CD14-positive monocyte (primary cell): ENCODE data around the gene SMYD3. TPM values are rescaled to one million over a fixed set of nuclear protein-coding genes. Genes with fewer than 3 reads are reported as not detected.

Experiments
- DNase-seq, 3 donors: peaks; one replicate each; pipeline ENCODE4 v3.0.0-alpha.2; 2011 to 2022
- H2AFZ ChIP-seq: 2 replicates; pipeline ENCODE4 v1.6.0; 2012; ENCODE audit warnings: mild to moderate bottlenecking, low read depth, low read length, inconsistent platforms; ENCODE audit not compliant: insufficient read depth, poor library complexity, severe bottlenecking
- H3K27ac ChIP-seq, 2 donors: 1 replicate in 1 of 2; 2 replicates in 1 of 2; pipeline ENCODE4 v1.5.1; 2012 to 2013; ENCODE audit warnings: low read length in 2 of 2, control low read depth in 1 of 2, inconsistent platforms in 1 of 2, low read depth in 1 of 2, mild to moderate bottlenecking in 1 of 2
- H3K27me3 ChIP-seq, 2 donors: one replicate each; pipeline versions ENCODE4 v1.6.0 to v1.6.1; 2011 to 2013; ENCODE audit warnings: low read length in 2 of 2; ENCODE audit not compliant: control insufficient read depth in 2 of 2, insufficient read depth in 2 of 2
- H3K36me3 ChIP-seq, 2 donors: replicated peaks in 1 of 2; 1 replicate in 1 of 2; 2 replicates in 1 of 2; pipeline versions ENCODE4 v1.5.1 to v1.6.1; 2012 to 2013; ENCODE audit warnings: low read length in 2 of 2, control low read depth in 1 of 2, inconsistent platforms in 1 of 2, mild to moderate bottlenecking in 1 of 2; ENCODE audit not compliant: insufficient read depth in 2 of 2, control insufficient read depth in 1 of 2
- H3K4me1 ChIP-seq, 2 donors: 1 replicate in 1 of 2; 2 replicates in 1 of 2; pipeline versions ENCODE4 v1.5.1 to v1.6.1; 2012 to 2013; ENCODE audit warnings: low read length in 2 of 2, control low read depth in 1 of 2, inconsistent platforms in 1 of 2, mild to moderate bottlenecking in 1 of 2, moderate library complexity in 1 of 2; ENCODE audit not compliant: insufficient read depth in 2 of 2, control insufficient read depth in 1 of 2
- H3K4me2 ChIP-seq: replicated peaks from 2 replicates; pipeline ENCODE3; 2012; ENCODE audit warnings: low read length, moderate library complexity, mild to moderate bottlenecking; ENCODE audit not compliant: poor library complexity, severe bottlenecking; ENCODE audit errors: extremely low read depth
- H3K4me3 ChIP-seq, 3 experiments: fragments of 200-600 bp in 1 of 3; sonication (generic) in 1 of 3; replicated peaks in 1 of 3; 1 replicate in 2 of 3; 2 replicates in 1 of 3; pipeline ENCODE4 v1.5.1; 2011 to 2013; ENCODE audit warnings: low read length in 3 of 3, mild to moderate bottlenecking in 3 of 3, control low read depth in 2 of 3, low read depth in 2 of 3, inconsistent platforms in 1 of 3, moderate library complexity in 1 of 3
- H3K79me2 ChIP-seq: 2 replicates; pipeline ENCODE4 v1.6.0; 2012; ENCODE audit warnings: mild to moderate bottlenecking, control low read depth, inconsistent platforms, low read length, moderate library complexity; ENCODE audit not compliant: insufficient read depth
- H3K9ac ChIP-seq: 2 replicates; pipeline ENCODE4 v1.6.0; 2017; ENCODE audit warnings: low read length, mild to moderate bottlenecking; ENCODE audit not compliant: insufficient read depth, poor library complexity, severe bottlenecking
- H3K9me3 ChIP-seq, 2 donors: replicated peaks in 1 of 2; 1 replicate in 1 of 2; 2 replicates in 1 of 2; pipeline versions ENCODE4 v1.5.1 to v1.6.1; 2012 to 2013; ENCODE audit warnings: low read length in 2 of 2, control low read depth in 1 of 2; ENCODE audit not compliant: control insufficient read depth in 1 of 2, insufficient read depth in 1 of 2
- H4K20me1 ChIP-seq: 2 replicates; pipeline ENCODE4 v1.6.0; 2012; ENCODE audit warnings: mild to moderate bottlenecking, low read length, control low read depth, moderate library complexity; ENCODE audit not compliant: insufficient read depth
- H3K27ac Mint-ChIP-seq, 7 donors: one replicate each; pipeline ENCODE4 v1.8.0; 2020; ENCODE audit warnings: mild to moderate bottlenecking in 7 of 7, mixed read lengths in 7 of 7, moderate library complexity in 6 of 7, inconsistent platforms in 2 of 7
- H3K27me3 Mint-ChIP-seq, 3 donors: one replicate each; pipeline ENCODE4 v1.8.0; 2021 to 2022; ENCODE audit warnings: low read depth in 3 of 3, mild to moderate bottlenecking in 3 of 3, mixed read lengths in 3 of 3, moderate library complexity in 3 of 3, inconsistent platforms in 1 of 3
- H3K36me3 Mint-ChIP-seq, 2 donors: one replicate each; pipeline ENCODE4 v1.8.0; 2020; ENCODE audit warnings: mixed read lengths in 2 of 2, inconsistent platforms in 1 of 2, mild to moderate bottlenecking in 1 of 2
- H3K4me1 Mint-ChIP-seq: one replicate; pipeline ENCODE4 v1.8.0; 2020; ENCODE audit warnings: mild to moderate bottlenecking, mixed read lengths
- H3K4me3 Mint-ChIP-seq, 2 donors: one replicate each; pipeline ENCODE4 v1.8.0; 2020; ENCODE audit warnings: mild to moderate bottlenecking in 2 of 2, mixed read lengths in 2 of 2, moderate library complexity in 1 of 2
- H3K9me3 Mint-ChIP-seq, 7 donors: one replicate each; pipeline ENCODE4 v1.8.0; 2020 to 2022; ENCODE audit warnings: mixed read lengths in 7 of 7, mild to moderate bottlenecking in 6 of 7, moderate library complexity in 6 of 7, inconsistent platforms in 2 of 7
- CTCF ChIP-seq: fragments of 200-600 bp; IDR thresholded peaks from one replicate; pipeline ENCODE4 v1.8.0; 2022; ENCODE audit warnings: antibody characterized with exemption, mild to moderate bottlenecking
- WGBS: methylation state at CpG from one replicate; pipeline ENCODE4 v1.1.5; 2013; ENCODE audit warnings: missing lambda C conversion rate; ENCODE audit not compliant: insufficient coverage; 5-methylcytosine and 5-hydroxymethylcytosine counted together
- intact Hi-C, 2 donors: fragments of 100-400 bp; cut with micrococcal nuclease; formaldehyde crosslinking; loops; one replicate each; pipeline versions ENCODE4 v1.15.0 to v1.15.1; 2023
- polyA plus RNA-seq, 3 donors: library from polyadenylated mRNA; depleted of rRNA in 1 of 3; unstranded in 2 of 3; stranded (reverse) in 1 of 3; fragments of 300-500 nt in 2 of 3; fragments of >200 nt in 1 of 3; fragmentation: Illumina TruSeq in 2 of 3; gene quantifications; 1 replicate in 2 of 3; 2 replicates in 1 of 3; pipeline ENCODE4 v1.2.3, GENCODE V29; 2012 to 2021

Gene SMYD3
- polyA plus RNA-seq, 3 donors: 2.7 to 8.4 (median 4.0) TPM

GRCh38 chr1:246145900-246146299 is 361.2 kb downstream of the SMYD3 start:
- Histone ChIP-seq H3K4me3 (no peak overlapping the region), H3K4me1 (no peaks in the 10 kb centered on the region), H4K20me1 (no peaks in the 10 kb centered on the region), H3K36me3 (no peaks in the 10 kb centered on the region), H3K27me3 (no peaks in the 10 kb centered on the region), H3K9ac (no peak overlapping the region), H3K4me2 (no peak overlapping the region), H3K9me3 (peaks cover 12 to 17% of the 10 kb centered on the region in 2 donors), H3K79me2 (no peaks in the 10 kb centered on the region), H3K27ac (no peak overlapping the region), H2AFZ (no peak overlapping the region)
- H3K9me3 Mint-ChIP-seq: peaks cover 8 to 16% (median 11%) of the 10 kb centered on the region in 7 donors
- DNase-seq: no peak
- intact Hi-C loops: no loop called here
- H3K36me3 Mint-ChIP-seq: peaks cover 0 to 6% of the 10 kb centered on the region in 2 donors
- no peak for TF ChIP-seq CTCF
- H3K27ac Mint-ChIP-seq: no peak overlapping the region
- H3K4me3 Mint-ChIP-seq: no peak overlapping the region
- 100% methylated on average over 1 of the region's 4 CpGs for WGBS
- peaks cover 0 to 1% (median 0%) of the 10 kb centered on the region in 3 donors for H3K27me3 Mint-ChIP-seq
- H3K4me1 Mint-ChIP-seq: no peaks in the 10 kb centered on the region

DNA sequence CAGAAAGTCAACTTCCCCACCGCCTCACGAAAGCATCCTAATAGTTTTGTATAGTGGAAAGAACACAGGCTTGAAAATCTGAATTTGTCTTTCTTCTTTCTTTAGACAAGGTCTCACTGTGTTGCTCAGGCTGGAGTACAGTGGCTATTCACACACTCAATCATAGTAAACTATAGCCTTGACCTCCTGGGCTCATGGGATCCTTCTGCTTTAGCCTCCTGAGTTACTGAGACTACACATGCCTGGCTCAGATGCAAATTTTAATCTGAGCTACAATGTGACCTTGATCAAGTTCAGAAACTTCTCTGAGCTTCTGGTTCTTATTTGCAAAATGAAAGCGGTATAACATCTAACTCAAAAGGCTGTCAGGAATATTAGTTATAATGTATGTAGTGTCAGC is 362.1 kb downstream of the SMYD3 start:
- peaks cover 0 to 6% of the 10 kb centered on the region in 2 donors for H3K36me3 Mint-ChIP-seq

More for the DNA sequence above, 362.1 kb downstream of the SMYD3 start:
- no peak overlapping the region for H3K27ac Mint-ChIP-seq
- no peak overlapping the region for H3K4me3 Mint-ChIP-seq
- no peak overlapping the region for H3K27ac ChIP-seq
- H3K9me3 Mint-ChIP-seq: peaks cover 8 to 16% (median 11%) of the 10 kb centered on the region in 7 donors
- DNase-seq: no peak
- no peak overlapping the region for H3K4me3 ChIP-seq
- WGBS: no CpG with 5 or more reads among the region's 3 CpGs
- H3K9ac ChIP-seq: no peak overlapping the region
- no peak for TF ChIP-seq CTCF
- peaks cover 0 to 1% (median 0%) of the 10 kb centered on the region in 3 donors for H3K27me3 Mint-ChIP-seq
- no peaks in the 10 kb centered on the region for H3K79me2 ChIP-seq
- H3K4me1 Mint-ChIP-seq: no peaks in the 10 kb centered on the region
- H3K4me1 ChIP-seq: no peaks in the 10 kb centered on the region
- H3K9me3 ChIP-seq: peaks cover 12 to 17% of the 10 kb centered on the region in 2 donors
- H2AFZ ChIP-seq: no peak overlapping the region
- intact Hi-C loops: no loop called here
- no peaks in the 10 kb centered on the region for H4K20me1 ChIP-seq
- no peaks in the 10 kb centered on the region for H3K27me3 ChIP-seq
- H3K36me3 ChIP-seq: no peaks in the 10 kb centered on the region
- no peak overlapping the region for H3K4me2 ChIP-seq
